Amygdala (tissue), 56 donors: ENCODE measurements around the gene LRATD1.

Source experiments
- DNase-seq, 56 donors: peaks; one replicate each; lab custom pipeline; 2025; lab: John Stamatoyannopoulos, UW

Gene LRATD1

DNA sequence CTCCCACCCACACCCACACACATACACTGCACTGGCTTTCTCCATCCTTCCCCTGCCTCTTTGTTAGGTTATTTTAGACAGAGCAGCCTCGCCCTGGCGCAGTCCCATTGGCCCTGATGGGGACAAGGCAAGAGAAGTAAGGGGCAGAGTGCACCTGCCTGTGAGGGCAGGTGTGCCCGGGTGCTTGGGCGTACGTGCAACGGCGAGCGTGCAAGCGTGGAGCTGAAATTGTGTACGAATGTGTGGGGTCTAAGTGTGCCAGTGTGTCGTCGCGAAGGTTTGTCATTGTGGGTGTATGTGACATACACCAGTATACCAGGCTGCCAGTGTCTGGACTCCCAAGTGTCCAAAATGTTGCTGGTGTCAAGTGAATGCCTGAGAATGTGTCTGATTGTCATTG, 544 bp downstream of the LRATD1 start:
- peak in 11 of 56 donors; percentile 6 to 48 (median 22) for DNase-seq

- DNase-seq: peak in 11 of 56 donors; percentile 3 to 46 (median 31)
These were observed 1.1 kb downstream of the LRATD1 start for GRCh38 chr2:14633461-14634181.

DNA sequence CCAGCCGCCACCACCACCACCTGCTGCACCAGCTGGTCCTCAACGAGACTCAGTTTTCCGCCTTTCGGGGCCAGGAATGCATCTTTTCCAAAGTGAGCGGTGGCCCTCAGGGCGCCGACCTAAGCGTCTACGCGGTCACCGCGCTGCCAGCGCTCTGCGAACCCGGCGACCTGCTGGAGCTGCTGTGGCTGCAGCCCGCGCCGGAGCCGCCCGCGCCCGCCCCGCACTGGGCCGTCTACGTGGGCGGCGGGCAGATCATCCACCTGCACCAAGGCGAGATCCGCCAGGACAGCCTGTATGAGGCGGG, 1.6 kb downstream of the LRATD1 start:
- DNase-seq: peak in 2 of 56 donors; percentile 35 to 45

- DNase-seq: peak in 51 of 56 donors; percentile 10 to 77 (median 47)
These were observed 2.2 kb downstream of the LRATD1 start for GRCh38 chr2:14634489-14635390.

GRCh38 chr2:14635391-14635871, 2.9 kb downstream of the LRATD1 start:
- peak in 49 of 56 donors; percentile 9 to 77 (median 48) for DNase-seq

DNA sequence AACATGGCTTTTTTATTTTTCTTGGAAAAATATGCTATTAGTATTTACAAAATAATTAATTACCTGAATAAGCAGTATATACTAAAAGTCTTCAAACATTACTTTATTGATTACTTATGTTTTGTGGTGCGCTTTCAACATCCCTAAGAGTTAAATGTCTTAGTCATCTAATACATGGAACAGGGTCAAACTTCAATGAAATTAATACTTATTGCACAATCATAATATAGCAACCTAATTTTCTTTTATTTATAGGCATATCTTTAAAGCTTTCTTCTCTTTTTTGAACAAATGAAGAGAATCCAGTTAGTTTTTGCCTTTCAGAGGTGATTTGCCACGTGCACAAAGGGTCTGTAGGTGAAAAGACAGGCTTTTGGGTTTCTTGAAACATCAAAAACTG, 6.0 kb downstream of the LRATD1 start:
- DNase-seq: no peak

DNA sequence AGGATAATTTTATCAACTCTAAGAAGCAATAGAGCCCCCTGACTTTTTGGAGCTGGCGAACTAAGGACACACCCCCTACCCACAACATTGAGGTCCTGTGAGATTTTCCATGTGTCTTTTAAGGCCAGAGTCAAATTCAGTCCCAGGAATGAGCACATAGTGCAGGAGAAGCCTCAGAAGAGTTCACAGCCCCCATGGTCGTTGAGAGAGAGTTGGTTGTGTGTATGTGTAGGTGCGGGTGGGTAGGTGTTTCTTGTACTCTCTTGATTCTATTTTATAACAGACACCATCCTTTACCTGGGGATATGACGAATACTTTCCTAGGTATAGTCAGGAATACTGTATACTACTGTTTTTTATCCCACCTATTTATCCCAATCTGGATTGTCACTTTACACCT, 8.6 kb downstream of the LRATD1 start:
- DNase-seq: no peak

- no peak for DNase-seq
These were observed 10.0 kb downstream of the LRATD1 start for GRCh38 chr2:14642499-14642898.

GRCh38 chr2:14647714-14648113, 15.2 kb downstream of the LRATD1 start:
- DNase-seq: no peak

- no peak for DNase-seq
These were observed 17.5 kb downstream of the LRATD1 start for GRCh38 chr2:14650066-14650465.

GRCh38 chr2:14654835-14655282, 22.3 kb downstream of the LRATD1 start:
- DNase-seq: no peak

- no peak for DNase-seq
These were observed 23.6 kb downstream of the LRATD1 start for GRCh38 chr2:14656146-14656545.

DNA sequence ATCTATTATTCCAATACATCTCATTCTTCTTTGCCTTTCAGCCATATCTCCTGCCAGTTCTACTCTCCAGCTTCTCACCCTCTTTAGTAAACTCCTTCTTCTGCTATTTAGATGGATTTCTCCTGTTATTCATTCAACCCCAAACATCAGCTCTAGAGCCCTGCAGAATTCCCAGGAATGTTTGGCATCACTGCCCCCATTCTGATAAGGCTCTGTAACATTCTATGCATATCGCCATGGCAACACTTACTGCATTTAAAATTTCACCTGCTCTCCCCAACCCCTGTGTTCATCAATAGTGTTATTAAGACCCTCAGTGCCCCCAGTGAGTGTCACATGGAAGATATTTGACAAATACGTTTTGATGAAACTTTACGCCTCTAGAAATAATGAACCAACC, 28.6 kb downstream of the LRATD1 start:
- no peak for DNase-seq

- peak in 16 of 56 donors; percentile 2 to 67 (median 11) for DNase-seq
These were observed 40.9 kb downstream of the LRATD1 start for GRCh38 chr2:14673351-14673875.

DNA sequence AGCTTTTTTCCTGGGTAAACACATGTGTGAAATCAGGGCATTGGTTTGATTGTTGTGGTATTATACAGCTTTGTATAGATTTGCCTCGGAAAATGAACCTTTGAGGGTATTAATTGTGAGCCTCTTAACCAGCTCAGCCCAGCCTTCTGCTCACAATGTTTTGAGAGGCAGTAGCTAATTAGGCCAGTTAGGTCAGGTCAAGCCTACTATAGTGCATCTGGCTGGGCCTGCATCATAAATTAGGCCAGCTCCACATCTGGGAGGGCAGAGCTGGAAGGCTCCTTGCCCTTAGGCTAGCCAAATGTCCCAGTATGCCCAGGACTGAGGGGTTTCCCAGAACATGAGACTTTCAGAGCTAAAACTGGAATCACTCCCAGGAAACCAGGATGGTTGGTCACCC, 43.0 kb downstream of the LRATD1 start:
- no peak for DNase-seq

DNA sequence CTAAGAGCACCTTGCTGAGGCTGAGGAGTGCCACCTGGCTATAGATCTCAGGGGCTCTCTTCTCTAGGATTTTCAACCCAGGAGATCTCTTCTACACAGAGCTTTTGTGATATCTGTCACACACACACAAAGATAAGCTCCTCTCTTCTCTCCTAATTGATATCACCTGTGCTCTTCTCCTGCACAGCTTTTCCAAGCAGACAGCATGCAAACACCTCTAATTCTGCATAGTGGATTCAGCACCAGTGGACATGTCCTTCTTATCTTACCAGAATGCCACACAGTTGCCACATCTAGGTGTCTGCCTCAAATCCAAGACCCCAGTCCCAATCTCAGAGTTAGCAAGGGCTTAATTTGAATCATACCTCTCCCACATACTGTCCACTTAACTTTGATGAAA, 43.9 kb downstream of the LRATD1 start:
- no peak for DNase-seq

- DNase-seq: no peak
These were observed 44.5 kb downstream of the LRATD1 start for GRCh38 chr2:14677039-14677438.

DNA sequence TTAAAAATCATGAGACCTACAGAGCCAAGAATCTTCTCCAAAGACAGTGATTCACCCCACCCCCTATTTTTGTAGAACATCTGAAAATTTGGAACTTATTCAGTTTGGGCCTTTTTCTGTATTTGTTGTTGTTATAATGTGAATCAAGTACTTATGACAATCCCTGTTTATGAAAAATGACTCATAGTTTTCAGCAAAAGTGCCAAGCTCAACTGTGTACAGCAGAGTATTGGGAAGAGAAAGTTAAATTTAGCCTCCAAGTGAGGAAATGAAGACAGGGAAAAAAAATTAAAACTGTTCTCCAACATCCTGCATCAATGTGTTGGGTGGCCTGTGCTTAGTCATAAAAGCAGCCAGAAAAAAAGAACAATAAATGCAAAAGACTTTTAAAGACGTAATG, 46.2 kb downstream of the LRATD1 start:
- DNase-seq: no peak

GRCh38 chr2:14681608-14682007, 49.1 kb downstream of the LRATD1 start:
- DNase-seq: no peak
